NCI-H2081 treated with DMSO at 0.1 percent for 48 hours (cell line): ENCODE results near the gene NID2.

Experiments
- DNase-seq: peaks from one replicate; lab custom pipeline; 2025; lab: John Stamatoyannopoulos, UW

The NID2 gene

DNA sequence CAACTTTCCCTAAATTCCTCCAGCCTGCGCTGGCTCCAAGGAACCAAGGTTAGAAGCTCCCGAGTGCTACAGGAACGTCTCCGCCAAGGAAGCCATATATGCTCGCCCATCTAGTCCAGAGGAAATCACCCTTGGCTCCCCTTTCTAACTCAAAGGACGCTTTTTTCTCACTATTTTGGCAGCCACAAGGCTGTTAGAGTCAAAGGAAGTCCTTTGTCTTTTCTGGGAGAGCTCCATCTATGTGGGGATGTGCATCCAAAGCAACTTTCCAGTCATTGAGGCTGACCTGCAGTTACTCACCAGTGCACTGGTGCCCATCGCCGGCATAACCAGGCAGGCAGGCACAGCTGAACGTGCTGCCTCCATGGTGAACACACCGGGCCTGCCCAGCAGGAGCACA lies 42.0 kb downstream of the NID2 start:
- no peak for DNase-seq

DNA sequence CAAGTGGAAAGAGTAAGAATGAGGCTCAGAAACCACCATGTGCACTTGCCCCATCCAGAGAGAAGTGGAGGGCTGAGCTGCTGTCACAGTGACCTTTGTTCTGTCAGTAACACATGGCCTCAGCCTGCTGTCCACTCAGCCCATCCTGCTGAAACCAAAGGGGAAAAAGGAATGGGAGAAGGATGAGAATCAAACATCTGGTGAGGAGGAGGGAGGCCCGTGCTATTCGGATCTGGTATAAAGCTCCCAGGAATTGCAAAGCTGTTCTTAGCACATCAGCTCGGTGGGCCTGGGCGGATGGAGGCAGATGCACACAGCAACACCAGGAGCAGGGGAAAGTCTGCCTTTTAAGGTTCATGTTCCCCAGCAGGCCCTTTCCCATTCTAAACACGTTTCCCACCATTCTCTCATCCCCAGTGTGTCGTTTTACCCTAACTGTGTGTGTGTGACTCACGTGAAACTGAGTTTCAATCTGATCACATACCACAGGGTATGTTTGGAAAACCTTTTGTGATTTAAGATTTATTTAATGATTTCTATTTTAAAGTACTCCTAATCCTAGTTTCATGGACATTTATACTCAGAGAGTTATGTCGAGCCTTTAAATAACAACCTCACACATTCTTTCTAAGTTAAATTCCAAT lies 42.7 kb downstream of the NID2 start:
- DNase-seq = no peak

DNA sequence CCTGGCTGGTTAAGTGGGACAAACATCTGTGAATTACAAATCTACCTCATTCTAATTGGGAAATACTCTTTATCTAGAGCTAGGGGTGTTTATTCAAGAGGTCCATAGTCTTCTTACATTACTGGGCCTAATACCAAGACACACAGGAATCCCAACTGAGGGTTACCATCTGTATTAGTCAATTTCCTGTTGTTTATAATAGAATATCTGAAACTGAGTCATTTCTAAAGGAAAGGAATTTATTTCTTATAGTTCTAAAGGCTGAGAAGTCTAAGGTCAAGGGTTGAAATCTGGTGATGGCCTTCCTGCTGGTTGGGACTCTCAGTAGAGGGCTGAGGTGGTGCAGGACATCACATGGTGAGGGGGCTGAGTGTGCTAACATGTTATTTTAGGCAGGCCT lies 43.5 kb downstream of the NID2 start:
- no peak for DNase-seq

DNA sequence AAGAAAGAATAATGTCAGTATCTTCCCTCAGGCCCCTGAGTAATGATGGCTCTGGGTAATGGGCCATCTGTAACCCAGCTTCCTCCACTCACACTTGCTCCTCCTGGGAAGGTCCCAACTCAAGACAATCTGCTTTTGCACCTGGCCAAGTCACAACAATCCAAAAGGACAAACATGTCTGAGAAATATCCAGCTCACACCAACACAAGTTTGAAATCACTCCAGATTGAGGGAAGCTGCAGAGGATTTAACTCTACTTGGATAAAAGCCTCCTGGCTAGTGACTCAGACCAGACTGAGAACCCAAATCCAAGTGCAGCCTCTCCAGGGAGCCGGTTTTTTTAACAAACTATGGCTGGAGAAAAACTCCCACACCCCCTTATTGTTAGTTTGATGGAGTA lies 45.3 kb downstream of the NID2 start:
- no peak for DNase-seq

DNA sequence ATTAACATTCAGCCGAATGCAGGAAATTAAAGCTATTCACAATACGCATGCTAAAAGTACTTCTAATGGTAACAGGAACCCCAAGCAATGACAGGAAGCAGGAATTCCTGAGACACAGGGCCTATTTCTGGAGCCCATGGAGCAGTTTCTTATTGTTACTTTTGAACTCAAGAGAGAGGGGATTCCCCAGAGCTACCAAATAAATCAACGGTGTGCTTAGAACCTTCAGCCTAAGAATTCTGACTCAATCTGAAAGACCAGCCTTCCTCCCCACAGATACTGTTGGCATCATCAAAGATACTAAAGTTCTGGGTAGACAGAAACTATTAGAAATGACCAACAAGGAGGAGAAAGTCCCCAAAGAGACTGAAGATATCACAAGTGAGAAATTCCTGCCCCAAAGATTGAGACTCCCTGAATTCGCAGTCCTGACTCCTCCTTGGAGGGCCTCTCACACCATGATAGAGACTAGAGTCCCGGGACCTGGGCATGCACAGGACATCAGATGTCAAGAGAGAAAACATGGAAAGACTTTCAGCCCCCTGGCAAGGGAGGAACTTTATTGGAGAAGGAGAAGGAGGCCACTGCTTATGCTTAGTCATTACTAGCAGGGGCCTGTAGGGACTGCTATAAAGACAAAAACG lies 46.8 kb downstream of the NID2 start:
- DNase-seq = no peak

DNA sequence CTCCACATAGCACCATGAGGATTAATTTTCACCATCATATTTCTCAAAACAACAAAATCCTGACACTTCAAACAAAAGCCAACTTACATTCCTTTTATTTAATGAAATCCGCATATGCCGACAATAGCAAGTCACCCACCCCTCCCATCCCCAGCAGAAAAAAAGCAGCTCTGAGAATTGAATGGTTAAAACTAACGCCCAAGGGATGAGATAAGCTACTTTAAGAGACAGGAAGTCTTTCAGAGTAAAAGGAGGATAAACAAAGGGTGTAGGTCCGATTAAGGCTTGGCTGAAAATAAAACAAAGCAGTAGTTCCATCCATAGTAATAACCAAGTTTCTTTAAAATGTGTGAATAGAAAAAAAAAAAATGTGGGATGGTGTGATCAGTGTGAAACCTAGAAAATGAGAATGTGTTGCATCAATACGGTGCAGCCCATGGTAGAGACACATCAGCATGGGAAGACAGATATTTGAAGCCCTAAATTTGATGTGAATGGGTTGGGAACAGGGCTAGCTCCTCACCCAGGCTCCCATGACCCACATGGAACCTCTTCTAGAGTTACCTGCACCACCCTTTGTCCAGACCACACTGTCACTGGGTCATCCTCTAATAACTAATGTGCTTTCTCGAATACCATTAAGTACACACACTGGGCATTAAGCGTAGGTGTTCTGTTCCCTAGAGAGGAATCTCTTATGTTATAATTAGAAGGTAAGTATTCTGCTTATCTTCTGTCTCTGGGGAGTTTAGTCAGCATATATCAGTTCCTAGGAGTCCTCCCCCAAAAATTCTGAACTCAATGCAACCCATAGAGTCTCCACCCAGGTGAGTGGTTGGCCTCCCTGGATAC lies 47.8 kb downstream of the NID2 start:
- no peak for DNase-seq

DNA sequence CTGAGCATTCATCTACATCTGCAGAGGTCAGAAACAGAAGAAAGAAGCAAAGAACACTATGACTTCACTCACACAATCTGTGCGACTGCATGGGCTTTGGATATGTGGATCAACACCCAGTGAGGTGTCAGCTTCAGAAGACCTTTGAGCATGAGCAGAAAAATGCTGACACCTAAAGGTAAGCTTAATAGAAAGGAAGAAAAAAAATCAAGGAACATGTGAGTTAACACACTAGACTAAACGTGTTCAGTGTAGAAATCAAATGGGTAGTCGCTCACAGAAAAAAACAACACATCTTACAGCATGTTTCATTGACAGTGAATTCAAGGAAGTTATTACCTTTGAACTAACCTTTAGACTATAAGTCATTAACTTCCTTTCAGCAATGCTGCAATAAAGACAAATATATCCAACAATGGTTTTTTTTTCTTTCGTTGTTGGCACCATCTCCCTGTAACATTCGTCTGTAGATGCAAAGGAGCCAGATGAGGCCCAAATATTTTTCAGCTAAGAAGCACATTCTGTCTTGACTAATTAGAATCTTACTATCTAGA lies 48.6 kb downstream of the NID2 start:
- DNase-seq = no peak

DNA sequence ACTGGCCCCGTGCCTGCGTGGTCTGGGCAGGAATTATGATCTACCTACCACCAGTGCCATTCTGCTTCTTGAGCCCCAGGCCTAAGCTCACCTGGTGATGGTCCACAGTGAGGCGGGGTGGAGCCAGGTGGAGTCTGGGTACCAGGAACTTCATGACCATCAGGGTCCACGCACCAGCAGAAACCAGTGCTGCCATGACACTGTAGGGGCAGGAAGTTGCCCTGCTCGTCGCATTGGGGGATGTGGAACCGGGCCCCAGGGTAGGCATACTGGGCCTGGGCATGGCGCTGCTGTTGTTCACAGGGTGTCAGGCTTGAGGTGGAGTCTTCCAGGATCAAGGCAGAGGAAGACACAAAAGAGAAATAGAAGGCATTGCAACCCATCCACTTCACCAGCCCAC lies 49.9 kb downstream of the NID2 start:
- DNase-seq = no peak

DNA sequence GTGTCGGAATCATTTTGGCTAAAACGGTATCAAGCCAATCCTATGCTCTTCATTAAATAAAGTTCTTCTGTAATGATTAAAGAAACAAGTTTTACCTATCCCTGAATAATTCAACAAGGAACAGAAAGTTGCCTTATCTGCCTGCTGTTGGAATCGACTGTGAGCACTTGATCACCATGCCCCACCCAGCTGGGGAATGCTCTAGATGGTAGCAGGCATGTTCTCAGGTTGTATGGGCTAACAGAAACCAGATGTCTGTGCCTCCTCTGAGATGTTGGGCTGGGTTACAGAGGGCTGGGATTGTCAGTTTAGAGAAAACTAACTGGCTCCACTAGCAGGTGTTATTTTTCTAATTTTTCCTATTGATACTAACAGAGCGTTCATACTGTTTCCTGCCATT lies 50.6 kb downstream of the NID2 start:
- no peak for DNase-seq

DNA sequence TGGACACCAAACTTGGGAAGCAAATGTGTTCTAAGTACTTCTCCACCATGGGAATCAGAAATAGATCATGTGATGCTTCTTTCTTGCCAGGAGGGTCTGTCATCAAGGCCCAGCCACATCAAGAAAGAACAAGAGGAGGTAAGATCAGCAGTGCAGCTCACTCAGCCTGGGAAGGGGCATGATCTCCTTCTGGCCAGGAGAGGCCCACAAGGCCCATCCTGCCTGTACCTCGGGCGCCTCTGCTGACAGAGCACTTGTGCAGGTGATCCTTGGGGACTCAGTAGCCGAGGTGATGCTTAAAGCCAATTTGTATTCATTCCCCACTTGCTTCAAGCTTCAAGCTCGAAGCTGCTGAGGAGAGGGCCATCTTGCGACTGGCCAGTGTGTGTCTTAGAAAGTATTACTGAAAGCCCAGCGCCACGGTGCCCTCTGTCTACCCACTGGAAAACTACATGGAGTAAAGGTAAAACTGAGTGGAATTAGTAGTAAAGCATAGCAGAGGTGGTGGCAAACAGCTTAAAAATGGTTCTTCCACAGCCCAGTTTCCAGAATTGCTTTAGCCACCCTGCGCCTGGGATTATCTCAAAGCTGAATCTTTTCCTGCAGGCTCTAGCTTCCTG lies 53.3 kb downstream of the NID2 start:
- no peak for DNase-seq

DNA sequence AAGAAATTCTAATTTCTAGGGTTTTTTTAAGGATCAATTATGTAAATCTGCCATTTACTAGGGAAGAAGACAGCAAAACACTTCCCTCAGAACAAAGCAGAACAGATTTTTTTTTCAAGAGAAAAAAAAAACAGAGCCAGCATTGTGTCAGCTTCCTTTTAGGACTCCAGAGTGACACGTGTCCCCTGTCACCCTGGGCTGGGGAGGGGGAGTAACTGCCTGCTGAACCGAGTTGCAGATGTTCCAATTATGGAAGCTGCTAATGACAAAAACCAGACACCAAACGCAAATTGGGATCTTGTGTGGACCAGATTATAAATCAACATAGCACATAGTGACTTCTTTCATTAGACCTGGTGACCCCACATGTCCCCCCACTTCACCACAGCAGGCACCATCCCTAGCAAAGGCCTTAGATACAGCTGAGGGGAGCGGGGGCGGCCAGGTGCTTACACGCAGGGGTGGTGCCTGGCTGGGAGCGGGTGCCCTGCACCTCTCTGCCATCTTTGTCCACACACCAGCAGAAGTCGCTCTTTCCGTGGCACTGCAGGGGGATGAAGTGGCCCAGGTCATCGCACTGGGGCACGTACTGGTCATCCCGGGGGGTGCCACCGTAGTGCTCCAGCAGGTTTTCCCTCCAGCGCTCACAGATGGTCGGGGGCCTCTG lies 54.1 kb downstream of the NID2 start:
- no peak for DNase-seq

DNA sequence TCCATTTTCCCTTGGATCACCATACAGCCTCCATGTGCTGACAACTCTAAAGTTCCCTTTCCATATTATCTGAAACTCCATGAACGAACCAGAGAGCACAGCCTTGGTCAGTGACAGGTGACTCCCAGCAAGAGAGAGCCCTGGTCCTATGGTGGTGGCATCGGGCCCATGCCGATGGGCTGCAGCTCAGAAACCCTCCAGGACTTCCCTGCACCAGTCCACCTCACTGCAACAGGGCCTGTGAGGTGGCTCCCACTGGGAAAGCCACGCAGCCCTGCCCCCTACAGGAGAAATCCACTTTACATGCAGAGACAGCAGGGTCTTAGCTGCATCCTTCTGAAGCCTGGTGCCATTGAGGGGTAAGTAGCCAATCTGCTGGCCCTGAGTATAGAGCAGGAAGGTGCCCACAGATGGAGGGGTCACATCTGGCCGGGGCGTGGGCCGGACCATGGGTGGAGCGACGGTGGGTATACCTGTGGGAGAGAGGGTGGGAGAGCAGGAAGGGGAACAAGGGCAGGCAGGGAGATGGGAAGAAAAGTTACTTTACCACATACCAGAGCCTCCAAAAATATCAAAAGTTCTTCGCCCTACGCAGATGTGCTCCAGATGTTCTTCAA lies 54.8 kb downstream of the NID2 start:
- no peak for DNase-seq

DNA sequence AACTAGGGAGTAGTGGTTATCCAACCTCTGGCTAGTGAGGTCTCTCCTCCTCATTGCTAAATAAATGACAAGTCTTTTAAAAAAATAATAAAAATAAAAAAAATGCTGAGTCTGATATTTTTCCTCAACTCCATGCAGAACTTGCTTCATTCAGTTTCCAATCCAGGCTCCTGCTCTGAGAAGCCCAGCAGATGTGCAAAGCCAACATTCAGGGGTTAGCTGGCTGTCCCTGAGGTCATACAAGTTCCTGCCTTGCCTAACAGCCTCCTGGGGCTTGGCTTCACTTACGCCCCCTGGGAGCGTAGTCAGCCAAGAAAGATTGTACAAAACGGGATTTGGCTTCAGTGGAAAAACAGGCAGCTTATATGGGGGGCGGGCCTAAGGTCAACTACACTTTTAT lies 56.2 kb downstream of the NID2 start:
- no peak for DNase-seq

DNA sequence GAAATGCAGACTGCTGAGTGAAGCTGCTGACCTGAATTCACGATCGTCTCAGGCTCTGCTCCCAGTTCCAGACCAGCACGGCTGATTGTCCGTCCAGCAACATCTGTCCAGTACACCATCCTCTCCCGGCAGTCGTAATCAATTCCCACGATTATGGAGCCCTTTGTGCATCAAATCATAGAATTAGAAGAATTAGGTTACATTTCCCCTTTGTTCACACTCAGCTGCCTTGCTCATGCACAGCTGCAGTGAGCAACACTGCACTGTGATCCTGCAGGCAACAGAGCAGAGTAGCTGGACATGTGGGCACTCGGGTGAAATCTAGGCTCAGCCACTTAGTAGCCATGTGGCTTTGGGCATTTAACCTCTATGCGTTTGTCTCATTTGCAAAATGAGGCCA lies 57.3 kb downstream of the NID2 start:
- DNase-seq = no peak

DNA sequence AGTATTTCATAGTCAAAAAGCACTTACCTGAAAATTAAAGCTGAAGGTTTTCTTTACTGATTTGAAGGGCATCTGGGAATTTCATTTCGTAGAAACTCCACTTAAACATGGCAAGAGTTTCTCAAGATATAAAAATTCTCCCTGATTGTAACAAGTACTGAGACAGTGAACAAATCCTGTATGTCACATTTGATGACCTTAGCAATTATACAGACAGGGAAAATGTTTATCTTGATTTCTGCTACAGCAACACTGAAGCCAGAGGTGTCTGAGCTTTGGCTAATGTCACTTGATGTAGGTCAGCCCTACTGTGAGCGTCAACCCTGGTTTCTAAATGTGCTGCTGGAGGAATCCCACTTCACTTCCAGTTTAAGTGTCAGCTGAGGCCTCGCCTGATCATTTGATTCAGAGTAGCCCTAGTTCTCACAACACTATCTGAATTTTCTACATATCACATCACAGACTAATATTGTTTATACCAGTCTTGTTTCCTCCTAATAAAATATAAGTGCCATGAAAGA lies 58.6 kb downstream of the NID2 start:
- no peak for DNase-seq

DNA sequence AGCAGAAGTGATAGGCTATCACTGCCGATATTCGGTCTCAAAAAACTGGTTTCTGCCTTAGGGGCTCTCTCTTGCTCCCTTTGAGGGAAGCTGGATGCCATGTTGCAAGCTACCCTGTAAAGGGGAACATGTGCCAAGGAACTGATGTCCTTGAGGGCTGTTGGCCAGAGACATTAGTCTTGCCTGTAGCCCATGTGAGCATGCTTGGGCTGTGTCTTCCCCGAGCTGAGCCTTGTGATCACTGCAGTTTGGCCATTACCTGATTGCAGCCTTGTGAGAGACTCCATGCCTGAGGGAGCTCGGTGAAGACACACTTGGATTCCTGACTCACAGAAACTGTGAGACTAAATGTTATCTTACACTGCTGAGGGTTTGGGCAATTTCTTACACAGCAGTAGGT lies 60.7 kb downstream of the NID2 start:
- no peak for DNase-seq

DNA sequence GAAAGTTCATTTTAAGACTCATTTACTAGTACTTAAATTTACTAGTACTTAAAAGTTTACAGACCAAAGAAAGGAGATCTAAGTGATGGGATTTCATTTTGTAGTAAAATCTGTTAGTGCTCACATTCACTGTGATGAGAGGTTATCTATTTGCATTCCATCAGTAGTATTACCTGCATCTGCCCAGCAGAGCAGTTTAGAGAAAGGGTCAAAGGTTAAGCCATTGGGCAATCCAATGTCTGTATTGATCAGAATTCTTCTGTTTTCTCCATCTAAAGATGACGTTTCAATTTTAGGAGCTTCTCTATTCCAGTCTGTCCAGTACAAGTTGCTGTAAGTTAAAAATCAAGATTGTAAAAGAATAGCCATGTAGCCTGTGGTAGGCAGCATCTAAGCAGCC lies 61.2 kb downstream of the NID2 start:
- DNase-seq = no peak

DNA sequence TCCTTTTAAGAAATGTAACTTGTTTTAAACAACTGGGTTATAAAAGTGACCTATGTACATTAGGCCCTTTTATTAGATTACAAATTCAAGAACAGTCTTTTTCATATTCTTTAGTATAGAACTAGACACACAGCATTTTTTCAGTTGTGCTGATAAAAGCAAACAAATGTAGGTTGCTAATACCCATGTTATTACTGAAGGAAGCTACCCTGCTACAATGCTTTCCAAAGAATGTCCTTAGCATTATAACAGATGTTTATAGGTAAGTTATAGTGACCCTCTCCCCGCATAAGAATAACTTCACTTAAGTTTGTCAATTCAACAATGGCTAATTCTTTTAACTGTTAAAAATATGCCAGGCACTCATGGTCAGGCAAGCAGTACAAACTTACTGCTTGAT lies 61.6 kb downstream of the NID2 start:
- DNase-seq = no peak

DNA sequence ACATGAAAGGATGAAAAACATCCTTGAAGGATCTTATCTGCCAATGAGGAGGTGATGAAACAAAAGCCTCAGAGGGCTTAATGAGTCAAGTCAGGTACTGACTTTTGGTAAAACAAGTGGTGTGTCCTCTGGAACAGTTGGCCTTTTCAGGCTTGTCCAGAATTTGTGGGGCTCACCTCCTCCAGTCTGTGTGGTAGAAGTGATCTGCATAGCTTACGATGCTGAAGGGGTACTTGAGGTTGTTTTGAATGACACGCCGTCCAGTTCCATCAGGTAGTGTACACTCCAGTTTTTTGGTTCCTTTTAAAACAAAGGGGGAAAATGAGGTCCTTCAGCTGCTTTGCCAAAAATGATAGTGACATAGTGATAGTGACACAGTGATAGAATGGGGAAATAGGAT lies 62.5 kb downstream of the NID2 start:
- DNase-seq = no peak

DNA sequence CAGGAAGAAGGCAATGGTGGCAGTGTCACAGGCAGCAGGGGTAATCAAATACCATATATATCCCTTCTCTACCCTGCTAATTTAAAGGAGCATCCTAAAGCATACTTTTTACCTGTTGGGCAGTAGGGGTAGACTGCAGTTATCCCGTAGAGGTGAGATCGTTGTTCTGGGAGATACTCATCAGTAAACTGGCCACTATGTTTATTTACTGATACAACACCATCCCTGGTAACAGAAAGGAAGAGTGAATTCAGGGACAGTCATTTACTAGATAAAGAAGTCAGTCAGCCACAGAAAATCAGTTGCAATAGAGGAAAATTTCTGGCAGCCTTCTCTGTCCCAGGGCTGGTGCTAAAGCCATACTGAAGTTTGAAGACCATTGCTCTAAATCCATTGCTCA lies 63.2 kb downstream of the NID2 start:
- no peak for DNase-seq

DNA sequence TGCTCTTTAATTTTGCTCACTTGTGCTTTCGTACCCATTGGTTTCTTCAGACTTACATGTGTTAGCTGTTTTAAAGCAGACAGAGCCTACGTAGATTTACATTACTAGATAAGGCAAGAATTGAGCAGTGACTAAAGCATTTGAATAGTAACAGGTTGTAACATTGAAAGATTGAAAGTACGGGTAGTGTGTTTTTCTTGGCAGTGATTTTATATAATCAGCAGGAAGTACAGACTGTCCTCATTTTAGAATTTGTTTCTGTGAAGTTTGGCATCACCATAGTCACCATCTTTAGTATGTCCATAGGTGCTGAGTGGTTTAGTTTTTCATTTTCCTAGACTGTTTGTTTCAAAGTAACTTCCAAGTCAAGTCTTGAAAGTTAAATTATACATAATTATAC lies 65.5 kb downstream of the NID2 start:
- no peak for DNase-seq
